Subcutaneous adipose tissue (tissue), 4 donors: ENCODE measurements around the gene JAK2. TPM values are rescaled to one million over a fixed set of nuclear protein-coding genes. Genes with fewer than 3 reads are reported as not detected.

Source experiments
- total RNA-seq, 4 donors: library from RNA; depleted of rRNA; stranded (reverse); fragments of >200 nt; gene quantifications; one replicate each; pipeline ENCODE4 v1.1.0, GENCODE V29; 2016
- TF ChIP-seq, protein P1 (sequence below): fragments of 450-650 bp; IDR thresholded peaks from one replicate; pipeline ENCODE4 v1.5.1; 2016; ENCODE audit warnings: low read depth, mild to moderate bottlenecking, control low read depth, antibody characterized with exemption, moderate library complexity

Gene JAK2
- total RNA-seq, 4 donors from 2014 or later: 60.7 to 71.7 (median 63.8) TPM

DNA sequence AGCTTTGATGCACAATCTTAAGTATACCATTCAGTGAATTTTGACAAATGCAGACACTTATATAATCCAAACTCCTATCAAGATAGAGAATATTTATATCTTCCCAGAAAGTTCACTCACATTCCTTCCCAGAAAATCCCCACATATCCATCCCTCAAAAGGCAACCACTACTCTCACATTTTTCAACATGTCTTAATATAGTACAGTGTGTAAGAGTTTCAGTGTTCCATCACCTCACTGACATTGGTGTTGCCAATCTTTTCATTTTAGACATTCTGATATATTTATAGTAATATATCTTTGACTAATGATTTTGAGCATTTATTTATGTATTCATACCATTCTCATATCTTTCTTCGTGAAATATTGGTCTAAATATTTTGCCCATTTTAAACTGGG, 38.1 kb upstream of the JAK2 start:
- TF ChIP-seq, protein P1, sequence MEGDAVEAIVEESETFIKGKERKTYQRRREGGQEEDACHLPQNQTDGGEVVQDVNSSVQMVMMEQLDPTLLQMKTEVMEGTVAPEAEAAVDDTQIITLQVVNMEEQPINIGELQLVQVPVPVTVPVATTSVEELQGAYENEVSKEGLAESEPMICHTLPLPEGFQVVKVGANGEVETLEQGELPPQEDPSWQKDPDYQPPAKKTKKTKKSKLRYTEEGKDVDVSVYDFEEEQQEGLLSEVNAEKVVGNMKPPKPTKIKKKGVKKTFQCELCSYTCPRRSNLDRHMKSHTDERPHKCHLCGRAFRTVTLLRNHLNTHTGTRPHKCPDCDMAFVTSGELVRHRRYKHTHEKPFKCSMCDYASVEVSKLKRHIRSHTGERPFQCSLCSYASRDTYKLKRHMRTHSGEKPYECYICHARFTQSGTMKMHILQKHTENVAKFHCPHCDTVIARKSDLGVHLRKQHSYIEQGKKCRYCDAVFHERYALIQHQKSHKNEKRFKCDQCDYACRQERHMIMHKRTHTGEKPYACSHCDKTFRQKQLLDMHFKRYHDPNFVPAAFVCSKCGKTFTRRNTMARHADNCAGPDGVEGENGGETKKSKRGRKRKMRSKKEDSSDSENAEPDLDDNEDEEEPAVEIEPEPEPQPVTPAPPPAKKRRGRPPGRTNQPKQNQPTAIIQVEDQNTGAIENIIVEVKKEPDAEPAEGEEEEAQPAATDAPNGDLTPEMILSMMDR: no peak

DNA sequence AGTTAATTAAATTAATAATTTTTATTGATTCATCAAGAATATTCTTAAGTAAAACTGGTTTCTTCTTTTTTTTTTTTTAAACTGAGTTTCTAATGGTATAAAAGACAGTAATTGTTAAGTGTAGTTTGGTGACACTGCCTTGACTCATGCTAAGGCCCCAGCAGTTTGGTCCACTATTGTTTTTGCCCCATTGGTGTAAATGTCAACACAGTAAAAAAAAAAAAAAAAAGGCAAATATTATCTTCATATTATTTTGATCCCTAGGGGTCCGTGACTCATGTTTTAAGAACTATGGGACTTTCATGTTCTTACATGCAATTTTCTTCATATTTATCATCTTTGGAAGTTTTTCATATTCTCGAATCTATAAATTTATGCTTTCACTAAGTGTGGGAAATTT, 29.2 kb upstream of the JAK2 start:
- TF ChIP-seq, protein P1: no peak

DNA sequence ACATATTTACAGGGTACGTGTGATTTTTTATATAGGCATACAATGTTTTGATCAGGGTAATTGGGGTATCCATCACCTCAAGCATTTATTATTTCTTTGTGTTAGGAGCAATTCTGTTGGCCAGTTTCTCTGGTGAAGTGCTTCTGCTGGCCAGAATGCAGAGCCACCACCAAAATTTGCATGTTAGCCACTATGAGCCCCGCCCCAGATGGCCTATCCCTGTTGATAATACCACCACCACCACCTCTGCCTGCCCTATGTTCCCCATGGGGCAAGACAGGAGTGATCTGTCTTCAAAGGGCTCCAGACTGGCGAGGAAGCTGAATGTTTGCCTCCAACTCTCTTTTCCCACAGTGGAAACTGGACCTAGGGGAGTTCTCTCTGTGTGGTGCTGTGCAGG, 26.0 kb upstream of the JAK2 start:
- TF ChIP-seq, protein P1: no peak

DNA sequence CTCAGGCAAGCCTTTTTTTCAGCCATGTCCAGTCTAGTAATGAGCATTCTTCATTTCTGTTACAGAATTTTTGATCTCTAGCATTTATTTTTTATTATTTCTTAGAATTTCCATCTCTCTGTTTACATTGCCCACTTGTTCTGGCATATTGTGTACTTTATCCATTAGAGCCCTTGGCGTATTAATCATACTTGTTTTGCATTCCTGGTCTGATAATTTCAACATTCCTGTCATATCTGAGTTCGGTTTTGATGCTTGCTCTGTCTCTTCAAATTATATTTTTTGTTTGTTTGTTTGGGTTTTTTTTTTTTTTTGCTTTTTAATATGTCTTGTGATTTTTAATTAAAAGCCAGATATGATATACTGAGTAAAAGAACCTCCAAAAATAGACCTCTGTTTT, 23.0 kb upstream of the JAK2 start:
- TF ChIP-seq, protein P1: no peak

DNA sequence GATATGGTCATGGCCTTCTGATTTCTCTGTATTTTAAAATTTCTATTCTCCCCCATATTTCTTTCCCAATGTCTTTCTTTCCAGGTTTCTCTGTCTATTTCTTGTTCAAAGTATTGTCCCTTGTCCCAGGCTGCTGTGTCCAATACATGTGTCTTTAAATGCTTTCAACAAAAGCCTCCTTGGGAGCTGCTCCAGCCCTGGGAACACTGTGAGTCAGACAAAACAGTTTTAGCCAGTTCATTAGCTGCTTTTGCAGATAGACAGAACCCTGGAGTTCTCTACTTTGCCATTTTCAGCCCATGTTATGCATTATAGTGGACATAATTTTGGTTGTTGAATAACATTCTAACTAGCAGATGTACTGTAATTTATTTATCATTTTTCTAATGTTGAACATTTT, 20.5 kb upstream of the JAK2 start:
- TF ChIP-seq, protein P1: no peak

DNA sequence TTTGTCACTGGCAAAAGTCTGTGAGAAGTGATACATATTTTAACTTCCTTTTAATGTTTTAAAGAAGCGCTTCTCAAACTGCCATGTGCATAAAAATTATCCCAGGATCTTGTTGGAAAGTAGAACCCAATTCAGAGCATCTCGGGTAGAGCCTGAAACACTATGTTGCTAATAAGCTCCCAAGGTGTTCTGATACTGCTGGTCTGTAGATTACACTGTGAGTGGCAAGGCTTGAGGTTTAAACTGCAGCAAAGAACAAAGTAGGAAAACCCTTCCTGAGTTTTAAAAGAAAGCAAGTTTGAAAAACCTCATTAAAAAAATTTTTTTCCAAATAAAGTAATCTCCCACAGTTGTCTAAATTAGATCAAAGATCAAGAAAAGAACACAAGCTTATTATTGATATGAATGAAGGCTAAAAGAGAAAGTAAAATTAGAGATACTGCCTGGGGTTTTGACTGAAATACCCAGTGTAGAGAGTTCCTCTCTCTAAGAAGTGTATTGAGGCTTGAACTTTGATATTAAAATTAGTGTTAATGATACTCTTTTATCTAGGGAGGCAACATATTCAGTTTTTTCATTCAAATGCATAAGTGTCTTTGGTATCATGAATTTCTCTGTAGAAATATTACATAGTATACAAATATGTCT, 19.8 kb upstream of the JAK2 start:
- TF ChIP-seq, protein P1: no peak

DNA sequence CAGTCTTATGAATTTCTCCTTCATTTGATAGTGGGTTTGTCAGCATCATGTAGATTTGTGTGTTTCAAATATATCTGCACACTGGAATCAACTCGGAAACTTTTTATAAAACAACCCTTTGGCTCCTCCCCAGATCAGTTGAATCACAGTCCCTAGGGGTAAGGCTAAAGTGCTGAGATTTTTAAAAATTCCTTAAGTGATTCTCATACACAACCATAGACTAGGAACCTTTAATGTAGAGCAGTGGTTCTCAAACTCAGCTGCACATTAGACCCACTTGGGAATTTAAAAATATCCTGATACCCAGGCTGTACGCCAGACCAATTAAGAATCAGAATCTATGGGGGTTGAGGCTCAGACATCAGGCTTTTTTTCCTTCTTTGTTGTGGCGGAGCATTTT, 17.5 kb upstream of the JAK2 start:
- TF ChIP-seq, protein P1: no peak
